Measurements from ENCODE around the gene LAMC2.

Gene LAMC2

GRCh38 chr1:183152180-183152579, 33.9 kb upstream of the LAMC2 start:
- no peak overlapping the region for H3K4me3 ChIP-seq (ENCODE audit: low read length)
- TF ChIP-seq CTCF (conservative IDR thresholded peaks at IDR 0.05; ENCODE audit: low read length) = no peak
- DNase-seq (ENCODE audit: low read depth) = no peak

GRCh38 chr1:183155939-183156338, 30.1 kb upstream of the LAMC2 start:
- DNase-seq (ENCODE audit: low read depth) = no peak

GRCh38 chr1:183159960-183160359, 26.1 kb upstream of the LAMC2 start:
- no peak for DNase-seq (ENCODE audit: low read depth)
- TF ChIP-seq CTCF (conservative IDR thresholded peaks at IDR 0.05; ENCODE audit: low read length) = no peak
- H3K4me3 ChIP-seq (ENCODE audit: low read length) = no peak overlapping the region

More at GRCh38 chr1:183155939-183156338, 30.1 kb upstream of the LAMC2 start:
- no peak overlapping the region for H3K4me3 ChIP-seq (ENCODE audit: low read length)
- no peak for TF ChIP-seq CTCF (conservative IDR thresholded peaks at IDR 0.05; ENCODE audit: low read length)

GRCh38 chr1:183161391-183161790, 24.7 kb upstream of the LAMC2 start:
- DNase-seq (ENCODE audit: low read depth) = no peak
- TF ChIP-seq CTCF (conservative IDR thresholded peaks at IDR 0.05; ENCODE audit: low read length) = no peak
- H3K4me3 ChIP-seq (ENCODE audit: low read length) = no peak overlapping the region

GRCh38 chr1:183163316-183163715, 22.7 kb upstream of the LAMC2 start:
- no peak for TF ChIP-seq CTCF (conservative IDR thresholded peaks at IDR 0.05; ENCODE audit: low read length)
- peak; percentile 64 for DNase-seq (ENCODE audit: low read depth)
- no peak overlapping the region for H3K4me3 ChIP-seq (ENCODE audit: low read length)

DNA sequence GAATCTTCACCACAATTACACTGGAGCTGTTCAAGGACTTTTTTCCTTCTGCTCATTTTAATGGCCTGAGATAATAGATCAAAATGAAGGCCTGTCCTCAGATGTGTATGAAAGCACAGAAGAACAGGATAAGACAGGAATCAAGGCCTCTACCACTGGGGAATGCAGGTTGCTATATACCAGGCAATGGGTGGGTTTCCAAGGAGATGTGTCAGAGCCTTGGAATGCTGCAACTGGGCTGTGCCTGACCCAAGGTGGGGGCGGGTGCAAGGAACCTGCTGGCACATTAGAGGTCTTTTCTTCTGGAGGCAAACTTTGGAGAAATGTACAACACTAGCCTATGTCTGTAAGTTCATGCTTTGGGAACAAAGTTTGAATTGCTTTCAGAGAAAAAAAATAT, 21.7 kb upstream of the LAMC2 start:
- no peak overlapping the region for H3K4me3 ChIP-seq (ENCODE audit: low read length)
- TF ChIP-seq CTCF (conservative IDR thresholded peaks at IDR 0.05; ENCODE audit: low read length) = no peak
- DNase-seq (ENCODE audit: low read depth) = peak; percentile 62

DNA sequence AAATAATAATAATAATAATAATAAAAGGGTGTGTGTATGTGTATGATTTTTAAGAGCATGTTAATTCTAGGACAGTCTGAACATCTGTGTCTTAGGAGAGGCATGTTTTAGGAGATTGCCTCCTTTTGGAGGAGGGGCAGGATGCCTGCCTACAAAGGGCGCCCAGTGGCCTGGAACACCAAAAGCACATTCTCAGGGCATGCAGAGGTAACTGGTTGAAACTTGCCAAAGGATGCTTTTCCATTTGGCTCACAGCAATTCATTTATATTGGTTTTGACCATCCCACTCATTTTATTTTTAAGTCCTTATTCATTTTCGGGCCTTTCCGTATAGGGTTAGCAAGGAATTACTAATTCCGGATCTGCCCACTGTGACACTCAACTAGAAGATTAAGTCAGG, 21.1 kb upstream of the LAMC2 start:
- no peak overlapping the region for H3K4me3 ChIP-seq (ENCODE audit: low read length)
- no peak for DNase-seq (ENCODE audit: low read depth)
- no peak for TF ChIP-seq CTCF (conservative IDR thresholded peaks at IDR 0.05; ENCODE audit: low read length)
